ENCODE data around the gene TLE1.

The TLE1 gene

DNA sequence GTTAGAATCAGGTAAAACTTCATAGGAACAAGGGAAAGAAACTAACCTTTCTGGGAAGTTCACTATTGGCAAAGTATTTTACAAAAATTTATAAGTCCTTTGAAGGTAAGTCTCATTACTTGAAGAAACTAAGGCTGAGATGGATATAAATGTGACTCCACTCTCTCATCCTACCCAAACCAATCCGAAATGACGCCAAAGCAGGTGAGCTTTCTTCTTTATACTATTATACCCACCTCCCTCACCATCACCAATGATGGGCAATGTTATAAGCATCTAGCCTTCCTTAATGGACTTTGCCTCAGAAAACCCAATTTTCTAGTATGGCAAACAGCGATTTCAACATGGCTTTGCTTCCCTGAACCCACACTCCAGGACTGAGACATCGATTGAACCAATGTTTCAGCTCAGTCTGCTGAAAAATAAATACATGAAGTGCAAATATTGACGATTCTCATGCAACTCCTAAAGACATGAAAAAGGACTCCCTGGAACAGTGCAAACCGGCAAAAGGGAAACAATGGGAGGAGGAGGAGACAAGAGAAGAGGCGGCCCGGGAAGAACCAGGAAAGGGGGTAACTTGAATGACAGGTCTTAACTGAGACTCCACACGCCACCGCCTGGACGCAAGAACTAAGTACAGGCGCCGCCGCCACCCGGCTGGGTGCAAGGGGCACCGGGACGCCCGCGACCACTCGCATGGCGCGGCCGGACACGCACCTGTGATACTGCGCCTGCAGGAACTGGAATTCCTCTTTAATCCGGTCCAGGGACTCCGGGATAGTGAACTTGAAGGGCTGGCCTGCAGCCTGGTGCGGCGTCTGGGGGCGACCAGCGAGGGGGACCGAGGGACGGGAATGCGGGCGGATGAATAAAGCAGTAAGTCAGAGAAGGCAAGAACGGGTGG, 2.5 kb downstream of the TLE1 start:
- DNase-seq (ENCODE audit: low read depth) = peak; percentile 88

DNA sequence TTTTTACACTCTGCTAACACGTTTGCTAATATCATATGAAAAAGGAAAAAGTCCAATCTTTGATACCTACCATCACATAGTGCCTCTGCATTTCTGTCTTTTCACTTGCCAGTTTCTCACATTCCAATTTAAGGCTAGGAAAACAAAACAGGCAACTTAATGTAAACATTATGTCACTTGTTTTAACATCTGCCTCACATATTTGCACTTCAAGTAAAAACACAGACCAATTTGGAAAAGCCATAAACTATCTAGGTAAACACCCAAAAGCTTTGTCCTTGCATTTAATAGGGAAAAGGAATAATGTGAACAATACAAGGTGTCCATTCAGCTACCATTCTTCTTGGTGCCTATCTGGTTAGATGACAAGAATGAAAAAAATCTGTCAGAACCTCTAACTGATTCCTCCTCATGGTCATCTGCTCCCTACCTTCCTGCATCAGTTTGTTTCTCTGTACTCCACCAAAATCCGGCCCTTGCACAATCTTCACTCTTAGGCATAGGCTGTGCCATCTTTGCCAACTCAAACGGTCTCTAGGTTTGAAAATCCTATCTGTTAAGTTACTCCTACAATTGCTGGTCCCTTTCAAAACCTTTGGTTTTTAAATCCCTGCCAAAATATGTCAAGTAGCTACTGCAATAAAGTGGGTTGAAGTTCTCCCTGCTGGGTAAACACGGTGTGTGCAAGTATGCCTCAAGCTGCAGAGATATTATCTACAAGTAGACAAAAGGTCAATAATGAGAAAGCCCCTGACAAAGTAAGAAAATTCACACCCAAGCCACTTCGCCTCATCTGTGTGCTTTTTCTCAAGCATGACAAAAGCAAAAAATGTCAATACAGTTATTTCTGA, 3.4 kb downstream of the TLE1 start:
- DNase-seq (ENCODE audit: low read depth) = peak; percentile 42

- no peak for DNase-seq (ENCODE audit: low read depth)
Observed at GRCh38 chr9:81684635-81685034, 4.7 kb downstream of the TLE1 start.

DNA sequence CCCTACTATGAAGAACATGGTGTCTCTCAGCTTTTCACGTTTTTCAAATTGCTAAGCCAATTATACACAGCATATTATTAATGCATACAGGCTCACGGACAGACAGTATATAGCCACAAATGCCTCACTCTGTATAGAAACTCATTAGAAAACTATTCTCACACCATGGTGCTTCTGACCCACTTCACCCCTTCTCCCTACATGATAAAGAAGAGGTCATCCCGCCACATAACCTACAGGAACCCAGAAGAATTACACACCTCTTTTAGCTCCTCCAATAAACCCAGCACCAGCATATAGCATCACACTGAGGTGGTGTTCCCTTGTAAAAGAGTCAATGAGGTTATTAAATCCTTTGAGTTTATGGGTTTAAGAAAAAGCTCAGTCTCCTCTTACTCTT, 5.6 kb downstream of the TLE1 start:
- peak; percentile 6 for DNase-seq (ENCODE audit: low read depth)

- DNase-seq (ENCODE audit: low read depth) = no peak
Observed at GRCh38 chr9:81683238-81683637, 6.1 kb downstream of the TLE1 start.

GRCh38 chr9:81682797-81683196, 6.5 kb downstream of the TLE1 start:
- DNase-seq (ENCODE audit: low read depth) = no peak

DNA sequence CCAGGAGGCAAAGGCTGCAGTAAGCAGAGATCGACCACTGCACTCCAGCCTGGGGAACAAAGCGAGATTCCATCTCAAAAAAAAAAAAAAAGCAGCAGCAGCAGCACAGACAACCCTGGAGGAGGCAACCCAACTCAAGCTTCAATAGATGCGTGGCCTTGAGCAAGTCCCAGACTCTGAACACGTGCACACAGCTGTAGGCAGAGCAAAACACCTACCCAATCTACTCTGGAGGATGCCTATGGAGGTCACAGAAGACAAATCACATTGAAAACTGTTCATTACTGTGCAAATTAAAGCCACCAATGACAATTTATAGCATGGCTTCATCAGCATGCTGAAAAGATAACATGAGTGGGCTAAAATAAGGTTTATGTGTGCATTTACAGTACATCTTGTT, 7.2 kb downstream of the TLE1 start:
- DNase-seq (ENCODE audit: low read depth) = no peak

DNA sequence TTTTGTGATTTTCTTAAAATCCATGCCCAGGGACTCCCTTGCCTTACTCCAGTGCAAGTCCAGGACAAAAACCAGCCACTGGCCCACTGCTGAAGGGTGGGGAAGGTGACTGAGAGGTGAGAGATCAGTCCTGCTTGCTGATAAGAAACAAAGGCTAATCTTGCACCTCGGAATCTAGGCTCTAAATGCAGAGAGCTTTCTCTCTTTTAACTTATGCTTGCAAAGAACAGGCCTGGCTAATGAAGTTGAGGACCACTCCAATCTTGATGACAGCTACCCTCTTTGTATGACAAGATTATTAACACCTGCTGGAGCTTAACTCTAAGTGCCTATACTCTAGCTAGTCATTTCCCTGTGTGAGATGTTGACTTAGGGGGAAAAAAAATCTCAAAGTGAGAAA, 8.8 kb downstream of the TLE1 start:
- DNase-seq (ENCODE audit: low read depth) = no peak

DNA sequence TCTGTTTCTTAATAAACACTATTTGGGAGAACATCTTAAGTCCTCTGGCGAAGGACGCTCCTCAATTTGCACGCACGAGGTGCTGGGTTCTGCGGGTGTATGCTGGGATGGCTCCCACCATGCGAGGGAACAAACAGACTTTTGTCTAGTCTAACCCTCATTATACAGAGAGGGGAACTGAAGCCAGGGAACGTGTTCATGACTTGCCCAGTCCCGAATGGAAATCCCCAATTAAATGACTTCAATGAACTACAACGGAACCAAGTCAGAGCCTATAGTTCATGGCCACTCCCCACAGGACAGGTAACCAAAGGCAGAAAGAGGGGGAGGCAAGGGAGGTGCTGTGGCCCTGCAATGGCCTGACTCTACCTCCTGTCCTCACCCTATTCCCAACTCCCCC, 9.3 kb downstream of the TLE1 start:
- DNase-seq (ENCODE audit: low read depth) = no peak

GRCh38 chr9:81678088-81678487, 11.3 kb downstream of the TLE1 start:
- DNase-seq (ENCODE audit: low read depth) = no peak

DNA sequence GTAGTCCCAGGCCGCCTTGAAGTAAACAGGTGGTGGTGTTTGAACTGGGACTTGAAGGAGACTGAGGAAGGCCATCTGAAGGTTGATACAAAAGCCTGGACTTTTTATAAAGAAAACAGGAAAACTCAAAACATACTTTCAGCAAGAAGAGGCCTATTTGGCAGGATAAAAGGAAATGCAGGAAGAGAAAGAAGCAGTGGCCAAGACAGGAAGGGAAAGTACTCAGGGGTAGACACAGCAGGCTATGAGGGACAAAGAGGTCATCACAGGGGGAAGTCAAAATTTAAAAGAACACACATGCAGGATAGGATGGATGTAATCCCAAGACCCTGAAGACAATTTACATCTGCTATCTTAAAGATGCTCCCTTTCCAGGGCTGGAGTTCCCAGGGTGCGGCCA, 13.0 kb downstream of the TLE1 start:
- DNase-seq (ENCODE audit: low read depth) = no peak

GRCh38 chr9:81673310-81673709, 16.0 kb downstream of the TLE1 start:
- DNase-seq (ENCODE audit: low read depth) = no peak

DNA sequence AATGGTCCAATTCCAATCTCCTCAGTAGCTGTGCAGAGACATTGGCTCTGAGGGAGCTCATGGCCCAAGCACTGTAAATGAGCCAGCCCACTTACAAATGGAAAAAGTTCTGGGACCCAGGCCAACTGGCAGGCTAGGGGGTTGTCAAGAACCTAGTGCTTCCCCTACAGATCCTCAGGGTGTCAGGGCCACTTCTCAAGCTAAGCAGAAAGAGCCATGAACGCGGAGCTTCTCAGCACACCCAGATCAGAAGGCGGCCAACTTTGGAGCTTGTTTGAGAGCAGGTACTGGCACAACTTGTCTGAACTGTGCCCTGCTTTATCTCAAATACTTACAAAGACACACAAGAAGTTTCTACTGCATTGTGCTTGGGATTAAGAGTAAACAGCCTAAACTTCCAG, 17.5 kb downstream of the TLE1 start:
- no peak for DNase-seq (ENCODE audit: low read depth)

GRCh38 chr9:81669866-81670265, 19.5 kb downstream of the TLE1 start:
- no peak for DNase-seq (ENCODE audit: low read depth)

DNA sequence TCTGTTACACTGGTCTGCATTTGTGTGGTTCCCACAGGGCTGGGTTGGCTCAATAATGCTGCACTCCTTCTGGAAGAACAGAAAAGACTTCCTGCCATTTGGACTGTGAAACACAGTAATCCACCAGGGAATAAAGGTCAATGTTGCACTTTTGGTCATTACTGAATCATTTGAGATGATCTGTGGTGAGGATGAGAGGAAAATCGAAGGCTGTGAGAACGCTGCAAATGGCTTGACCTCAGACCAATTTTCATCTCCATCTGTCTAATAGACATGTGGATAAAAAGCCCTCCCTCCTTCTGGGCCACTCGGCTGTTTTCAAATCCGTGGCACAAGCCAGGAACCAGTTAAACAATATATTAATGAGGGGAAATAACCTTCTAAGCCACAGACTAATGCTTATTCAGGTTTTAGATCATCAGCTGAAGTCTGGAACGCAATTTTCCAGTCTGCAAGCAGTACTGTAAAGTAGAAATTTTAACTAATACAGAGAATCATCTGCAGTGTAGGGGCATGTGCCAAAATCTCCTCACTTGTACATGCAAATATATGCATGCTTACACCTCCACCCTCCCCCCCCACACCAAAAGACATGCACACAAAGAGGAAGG, 20.2 kb downstream of the TLE1 start:
- DNase-seq (ENCODE audit: low read depth) = no peak

DNA sequence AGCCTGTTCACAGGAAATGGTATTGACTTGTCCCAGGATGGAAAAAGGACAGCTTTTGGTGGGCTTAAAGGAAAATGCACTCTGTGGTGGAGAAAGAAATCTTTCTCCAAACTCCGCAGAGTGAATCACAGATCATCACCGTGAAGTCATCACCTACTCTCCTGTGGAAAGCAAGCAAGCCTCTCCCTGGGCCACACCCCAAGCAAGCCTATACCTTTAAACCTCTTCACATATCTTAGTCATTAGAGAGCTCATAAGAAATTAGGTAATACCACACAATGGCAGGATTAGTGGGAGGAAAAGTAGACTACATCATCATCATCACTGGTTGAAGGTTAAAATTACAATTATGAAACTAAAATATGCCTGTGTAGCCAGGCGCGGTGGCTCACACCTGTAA, 23.2 kb downstream of the TLE1 start:
- DNase-seq (ENCODE audit: low read depth) = peak; percentile 47

GRCh38 chr9:81665322-81665871, 23.9 kb downstream of the TLE1 start:
- no peak for DNase-seq (ENCODE audit: low read depth)

DNA sequence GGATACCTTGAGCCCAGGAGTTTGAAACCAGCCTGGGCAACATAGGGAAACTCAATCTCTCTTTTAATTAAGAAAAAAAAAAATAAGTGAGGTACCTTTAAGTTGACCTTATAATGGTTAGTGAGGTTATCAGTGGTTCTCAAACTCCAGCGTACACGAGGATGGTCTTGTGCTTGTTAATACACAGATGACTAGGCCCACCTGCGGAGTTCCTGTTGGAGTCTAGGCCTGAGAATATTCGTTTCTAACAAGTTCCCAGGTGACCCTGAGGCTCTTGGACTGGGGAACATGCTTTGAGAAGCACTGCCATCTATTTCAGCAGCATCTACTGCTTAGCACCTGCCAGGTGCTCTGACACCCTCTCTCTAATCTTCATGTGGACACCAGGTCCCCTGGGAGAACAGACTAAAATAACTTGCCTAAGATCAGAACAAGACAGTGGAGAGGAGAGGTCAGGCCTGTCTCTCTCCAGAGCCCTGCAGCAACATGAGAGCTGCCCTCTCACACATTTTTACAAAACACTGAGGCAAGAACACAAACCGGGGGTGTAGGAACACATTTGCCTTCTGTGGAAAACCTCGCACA, 24.6 kb downstream of the TLE1 start:
- no peak for DNase-seq (ENCODE audit: low read depth)

GRCh38 chr9:81661339-81661738, 28.0 kb downstream of the TLE1 start:
- DNase-seq (ENCODE audit: low read depth) = no peak

DNA sequence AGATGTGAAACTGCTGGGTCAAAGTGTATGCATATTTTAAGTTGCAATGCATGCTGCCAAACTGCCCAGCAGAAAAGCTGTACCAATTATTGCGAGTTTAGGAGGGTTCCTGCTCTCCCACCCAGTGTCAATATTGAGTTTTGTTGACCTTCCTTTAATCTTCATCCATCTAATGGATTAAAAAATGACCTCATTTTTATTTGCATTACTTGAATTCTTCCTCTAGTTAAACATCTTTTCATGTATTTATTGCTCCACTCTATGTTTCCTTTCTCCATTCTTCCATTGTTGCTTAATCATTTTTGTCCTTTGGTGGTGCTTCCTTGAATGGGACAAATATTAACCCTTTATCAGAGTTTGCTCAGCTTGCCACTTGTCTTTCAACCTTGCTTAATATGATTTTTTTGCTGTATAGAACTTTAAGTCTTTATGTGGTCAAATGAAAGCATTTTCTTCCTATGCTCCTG, 32.4 kb downstream of the TLE1 start:
- DNase-seq (ENCODE audit: low read depth) = no peak

- no peak for DNase-seq (ENCODE audit: low read depth)
Observed at GRCh38 chr9:81656004-81656403, 33.3 kb downstream of the TLE1 start.

GRCh38 chr9:81653240-81653639, 36.1 kb downstream of the TLE1 start:
- DNase-seq (ENCODE audit: low read depth) = peak; percentile 87

Measured in ELR (cell line).